Measurements from ENCODE around the gene SGSM1.

The SGSM1 gene

DNA sequence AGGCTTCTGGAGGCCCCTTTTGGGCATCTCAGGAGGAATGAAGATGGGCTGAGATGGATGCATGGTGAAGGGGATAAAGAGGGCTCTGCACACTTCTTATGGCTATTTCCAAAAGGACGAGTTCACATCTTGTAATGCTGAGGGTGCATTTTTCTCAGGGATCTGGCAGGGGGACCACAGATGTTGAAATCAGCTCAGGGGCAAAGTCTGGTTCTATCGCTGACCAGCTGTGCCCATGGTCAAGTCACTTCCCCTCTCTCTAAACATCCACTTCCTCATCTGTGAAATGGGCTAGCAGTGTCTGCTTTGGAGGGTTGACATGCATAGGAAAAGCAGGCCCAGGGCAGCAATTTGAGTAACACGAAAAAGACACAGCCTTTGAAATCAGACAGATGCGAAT is 114.0 kb downstream of the SGSM1 start:
- POLR2A ChIA-PET, result no interaction called here
- TF ChIP-seq ZNF701 (tag by site-specific recombination; IDR thresholded peaks at IDR 0.05) (no peak), ZNF211 (tag by site-specific recombination; IDR thresholded peaks at IDR 0.05; ENCODE audit: low read depth) (no peak), ZNF202 (tag by site-specific recombination; IDR thresholded peaks at IDR 0.05; ENCODE audit: borderline replicate concordance) (no peak), ZNF391 (tag by site-specific recombination; IDR thresholded peaks at IDR 0.05; ENCODE audit: borderline replicate concordance, low read depth) (no peak), ZBTB20 (tag by site-specific recombination; IDR thresholded peaks at IDR 0.05) (no peak), GLIS1 (tag by site-specific recombination; IDR thresholded peaks at IDR 0.05) (no peak), ZNF670 (tag by site-specific recombination; IDR thresholded peaks at IDR 0.05; ENCODE audit: low read depth) (no peak), ZNF585B (tag by site-specific recombination; IDR thresholded peaks at IDR 0.05) (no peak), KLF10 (tag by site-specific recombination; IDR thresholded peaks at IDR 0.05) (no peak), ZNF175 (tag by site-specific recombination; IDR thresholded peaks at IDR 0.05) (no peak), ZFP3 (tag by site-specific recombination; IDR thresholded peaks at IDR 0.05; ENCODE audit: low read depth) (no peak), ZNF426 (tag by site-specific recombination; IDR thresholded peaks at IDR 0.05) (no peak), ZFP37 (tag by site-specific recombination; IDR thresholded peaks at IDR 0.05) (no peak), MEIS1 (CRISPR knock-in tag; IDR thresholded peaks at IDR 0.05; ENCODE audit: borderline replicate concordance) (no peak), TRIM28 (IDR thresholded peaks at IDR 0.05; ENCODE audit: borderline replicate concordance, low read length) (no peak)
- no peak overlapping the region for H3K4me3 ChIP-seq (ENCODE audit: low read depth, low read length)
- H3K9me3 ChIP-seq (ENCODE audit: control insufficient read depth, insufficient read depth, low read depth, low read length), result no peaks in the 10 kb centered on the region
- no peaks in the 10 kb centered on the region for H3K36me3 ChIP-seq (ENCODE audit: control insufficient read depth in 2 of 2, insufficient read depth in 1 of 2, low read length in 2 of 2)
- no peak overlapping the region for H3K27ac ChIP-seq (ENCODE audit: extremely low read depth, low read depth, low read length)
- H3K4me1 ChIP-seq (ENCODE audit: control insufficient read depth, insufficient read depth, low read length), result no peaks in the 10 kb centered on the region
- CTCF ChIA-PET, result no interaction called here

DNA sequence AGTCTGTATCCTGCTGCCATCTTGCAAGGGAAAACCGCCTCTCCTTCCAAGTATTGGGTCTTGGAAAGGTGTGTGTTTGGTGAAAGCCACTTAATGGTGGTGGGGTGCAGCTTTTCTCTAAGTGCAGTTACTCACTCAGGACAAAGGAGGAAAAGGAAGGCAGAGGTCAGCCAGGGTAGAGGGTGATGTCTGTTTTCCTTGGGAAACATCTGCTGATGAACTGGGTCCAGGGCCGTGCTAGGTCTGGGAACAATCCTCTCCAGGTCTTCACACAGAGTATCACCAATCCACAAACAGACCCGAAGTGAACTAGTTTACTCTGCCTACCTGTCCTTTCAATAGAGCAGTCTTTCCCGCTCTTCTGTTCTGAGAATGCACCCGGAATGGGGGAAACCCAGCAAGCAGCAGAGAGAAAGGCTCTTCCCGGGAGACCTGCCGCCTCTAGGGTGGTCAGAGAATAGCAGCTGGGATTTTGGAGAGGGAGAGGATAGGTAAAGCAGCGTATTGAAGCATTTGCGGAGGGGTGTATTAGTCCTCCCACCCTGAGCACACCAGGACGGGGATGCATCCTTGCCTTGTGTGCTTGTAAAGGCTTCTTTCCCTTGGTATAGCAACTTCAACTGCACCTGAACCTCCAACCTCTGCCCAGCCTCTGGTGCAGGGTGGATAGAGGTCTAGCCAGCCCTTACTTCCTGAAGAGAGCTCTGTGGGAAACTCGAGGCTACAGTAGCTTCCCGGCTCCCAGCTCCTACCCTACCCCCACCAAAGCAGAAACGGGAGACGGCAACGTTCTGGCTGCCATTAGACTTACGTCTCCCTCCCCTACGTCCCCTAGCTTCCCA is 119.8 kb downstream of the SGSM1 start:
- Histone ChIP-seq H3K4me1 (ENCODE audit: control insufficient read depth, insufficient read depth, low read length) (no peaks in the 10 kb centered on the region), H3K36me3 (ENCODE audit: control insufficient read depth in 2 of 2, insufficient read depth in 1 of 2, low read length in 2 of 2) (no peaks in the 10 kb centered on the region), H3K9me3 (ENCODE audit: control insufficient read depth, insufficient read depth, low read depth, low read length) (no peaks in the 10 kb centered on the region), H3K4me3 (ENCODE audit: low read depth, low read length) (no peak overlapping the region), H3K27ac (ENCODE audit: extremely low read depth, low read depth, low read length) (no peak overlapping the region)
- ChIA-PET POLR2A (no interaction called here), CTCF (interaction anchor here (0.6 to 1.6 kb wide), 6 partner anchors 13 to 157 kb away, joined by 3 to 5 read pairs (median 4); no protein-coding TSS in a partner anchor)
- no peak for TF ChIP-seq ZNF501 (tag by site-specific recombination; IDR thresholded peaks at IDR 0.05)
- TF ChIP-seq ZNF561 (tag by site-specific recombination; IDR thresholded peaks at IDR 0.05; ENCODE audit: borderline replicate concordance), result no peak
- no peak for TF ChIP-seq GLI4 (tag by site-specific recombination; IDR thresholded peaks at IDR 0.05)
- no peak for TF ChIP-seq ZNF311 (tag by site-specific recombination; IDR thresholded peaks at IDR 0.05; ENCODE audit: borderline replicate concordance)

GRCh38 chr22:24926428-24926725 is 120.4 kb downstream of the SGSM1 start:
- ChIA-PET CTCF (interaction anchor here (0.6 to 1.8 kb wide), 8 partner anchors 8 to 971 kb away, joined by 3 to 13 read pairs (median 4); no protein-coding TSS in a partner anchor), POLR2A (no interaction called here)
- no peaks in the 10 kb centered on the region for H3K4me1 ChIP-seq (ENCODE audit: control insufficient read depth, insufficient read depth, low read length)
- TF ChIP-seq OVOL3 (tag by site-specific recombination; IDR thresholded peaks at IDR 0.05) (no peak), ZNF132 (tag by site-specific recombination; IDR thresholded peaks at IDR 0.05; ENCODE audit: borderline replicate concordance) (no peak), ZSCAN5A (tag by site-specific recombination; IDR thresholded peaks at IDR 0.05) (no peak), ZNF843 (tag by site-specific recombination; IDR thresholded peaks at IDR 0.05) (no peak), ZFP3 (tag by site-specific recombination; IDR thresholded peaks at IDR 0.05; ENCODE audit: low read depth) (no peak), ZBTB20 (tag by site-specific recombination; IDR thresholded peaks at IDR 0.05) (no peak)
- TF ChIP-seq, protein P1, sequence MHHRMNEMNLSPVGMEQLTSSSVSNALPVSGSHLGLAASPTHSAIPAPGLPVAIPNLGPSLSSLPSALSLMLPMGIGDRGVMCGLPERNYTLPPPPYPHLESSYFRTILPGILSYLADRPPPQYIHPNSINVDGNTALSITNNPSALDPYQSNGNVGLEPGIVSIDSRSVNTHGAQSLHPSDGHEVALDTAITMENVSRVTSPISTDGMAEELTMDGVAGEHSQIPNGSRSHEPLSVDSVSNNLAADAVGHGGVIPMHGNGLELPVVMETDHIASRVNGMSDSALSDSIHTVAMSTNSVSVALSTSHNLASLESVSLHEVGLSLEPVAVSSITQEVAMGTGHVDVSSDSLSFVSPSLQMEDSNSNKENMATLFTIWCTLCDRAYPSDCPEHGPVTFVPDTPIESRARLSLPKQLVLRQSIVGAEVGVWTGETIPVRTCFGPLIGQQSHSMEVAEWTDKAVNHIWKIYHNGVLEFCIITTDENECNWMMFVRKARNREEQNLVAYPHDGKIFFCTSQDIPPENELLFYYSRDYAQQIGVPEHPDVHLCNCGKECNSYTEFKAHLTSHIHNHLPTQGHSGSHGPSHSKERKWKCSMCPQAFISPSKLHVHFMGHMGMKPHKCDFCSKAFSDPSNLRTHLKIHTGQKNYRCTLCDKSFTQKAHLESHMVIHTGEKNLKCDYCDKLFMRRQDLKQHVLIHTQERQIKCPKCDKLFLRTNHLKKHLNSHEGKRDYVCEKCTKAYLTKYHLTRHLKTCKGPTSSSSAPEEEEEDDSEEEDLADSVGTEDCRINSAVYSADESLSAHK (tag by site-specific recombination; IDR thresholded peaks at IDR 0.05), result no peak
- H3K27ac ChIP-seq (ENCODE audit: extremely low read depth, low read depth, low read length), result no peak overlapping the region
- no peaks in the 10 kb centered on the region for H3K36me3 ChIP-seq (ENCODE audit: control insufficient read depth in 2 of 2, insufficient read depth in 1 of 2, low read length in 2 of 2)
- H3K9me3 ChIP-seq (ENCODE audit: control insufficient read depth, insufficient read depth, low read depth, low read length), result no peaks in the 10 kb centered on the region
- no peak overlapping the region for H3K4me3 ChIP-seq (ENCODE audit: low read depth, low read length)
